GM12891 (cell line): Measurements from ENCODE around the gene CCDC73.

ENCODE experiments used
- POLR2A ChIP-seq: IDR thresholded peaks from 2 replicates; pipeline ENCODE4 v1.6.1; 2011; ENCODE audit warnings: low read depth, low read length, control low read depth
- POLR2AphosphoS5 ChIP-seq: IDR thresholded peaks from 2 replicates; pipeline ENCODE4 v1.6.1; 2011; ENCODE audit warnings: low read depth, low read length, control low read depth

- TF ChIP-seq POLR2AphosphoS5: no peak
- no peak for TF ChIP-seq POLR2A
These were observed 42.5 kb upstream of the CCDC73 start for GRCh38 chr11:32836946-32837345.
